ENCODE data around the gene PEPD. TPM values are rescaled to one million over a fixed set of nuclear protein-coding genes. Genes with fewer than 3 reads are reported as not detected.

Gene PEPD
- total and polyA plus RNA-seq, 10 of the 15 experiments (the other 5 are each of a cell fraction or from before 2014, with no cell fraction given): 1.4 to 52.0 (median 20.2) TPM

- DNase-seq (ENCODE audit: low read depth, low spot score): no peak
- H3K79me2 ChIP-seq (ENCODE audit: control insufficient read depth, insufficient read depth, low read length): no peaks in the 10 kb centered on the region
- 0 out of 2 replicates have a peak, but pooled peaks cover 4% of the 10 kb centered on the region for H3K4me1 ChIP-seq (ENCODE audit: control insufficient read depth, insufficient read depth, low read length)
- H3K4me3 ChIP-seq: no peak overlapping the region
- TF ChIP-seq PAX8 (IDR thresholded peaks at IDR 0.05) (no peak), SREBF1 (IDR thresholded peaks at IDR 0.05; ENCODE audit: low read length) (no peak), SMC3 (IDR thresholded peaks at IDR 0.05; ENCODE audit: borderline replicate concordance, low read length) (no peak)
- POLR2A ChIA-PET: no interaction called here
- CTCF ChIA-PET: interaction anchor here (1.1 to 4.0 kb wide), 3 partner anchors 163 to 208 kb away, joined by 3 to 46 read pairs (median 17); no protein-coding TSS in a partner anchor
- no peak for ATAC-seq
- no peak overlapping the region for H3K27ac ChIP-seq (ENCODE audit: control insufficient read depth, insufficient read depth)
- H2AFZ ChIP-seq (ENCODE audit: control insufficient read depth, low read depth, low read length): no peak overlapping the region
- 87% methylated on average over 8 of the region's 8 CpGs for WGBS (ENCODE audit: insufficient coverage, insufficient replicate concordance, low lambda C conversion rate, missing lambda C conversion rate)
- no peak for FAIRE-seq
- H3K36me3 ChIP-seq (ENCODE audit: control insufficient read depth in 2 of 2, insufficient read depth in 2 of 2, low read length in 1 of 2): no peaks in the 10 kb centered on the region
- H3K9ac ChIP-seq (ENCODE audit: control insufficient read depth, insufficient read depth, low read length): no peak overlapping the region
- SMC1A ChIA-PET (ENCODE audit: uncharacterized antibody, unreplicated experiment): no interaction called here
- intact Hi-C loops (cut with micrococcal nuclease; ENCODE audit: unreplicated experiment): loop anchor here (5.0 kb wide), 2 partner anchors 263 to 278 kb away; no protein-coding TSS in a partner anchor
- H3K4me2 ChIP-seq (ENCODE audit: control insufficient read depth, insufficient read depth): no peak overlapping the region
- BruUV-seq (replicated peaks): no TSS peak
- H3K27me3 ChIP-seq (replicated peaks in 1 of 2; ENCODE audit: control insufficient read depth in 2 of 2, insufficient read depth in 2 of 2, low read length in 1 of 2): no peaks in the 10 kb centered on the region
- in situ Hi-C loops (cut with MboI): loop anchor here (5.0 kb wide), 1 partner anchor 168 kb away; no protein-coding TSS in a partner anchor
- no peaks in the 10 kb centered on the region for H3K9me3 ChIP-seq (replicated peaks; ENCODE audit: control insufficient read depth, insufficient read depth, low read length)
- RAD21 ChIA-PET (ENCODE audit: unreplicated experiment): no interaction called here
- no peaks in the 10 kb centered on the region for H4K20me1 ChIP-seq (ENCODE audit: control insufficient read depth, insufficient read depth)
Measured at GRCh38 chr19:33405254-33405552, 116.4 kb downstream of the PEPD start.

GRCh38 chr19:33404506-33405253, 116.9 kb downstream of the PEPD start:
- no peaks in the 10 kb centered on the region for H3K9me3 ChIP-seq (replicated peaks; ENCODE audit: control insufficient read depth, insufficient read depth, low read length)
- FAIRE-seq: peak; percentile 23
- no peak overlapping the region for H3K27ac ChIP-seq (ENCODE audit: control insufficient read depth, insufficient read depth)
- H3K9ac ChIP-seq (ENCODE audit: control insufficient read depth, insufficient read depth, low read length): no peak overlapping the region
- WGBS (ENCODE audit: insufficient coverage, insufficient replicate concordance, low lambda C conversion rate, missing lambda C conversion rate): 66% methylated on average over 18 of the region's 18 CpGs
- no TSS peak for BruUV-seq (replicated peaks)
- intact Hi-C loops (cut with micrococcal nuclease; ENCODE audit: unreplicated experiment) (loop anchor here (5.0 kb wide), 2 partner anchors 262 to 277 kb away; no protein-coding TSS in a partner anchor), in situ Hi-C loops (cut with MboI) (loop anchor here (5.0 kb wide), 1 partner anchor 167 kb away; no protein-coding TSS in a partner anchor)
- no peak overlapping the region for H2AFZ ChIP-seq (ENCODE audit: control insufficient read depth, low read depth, low read length)
- TF ChIP-seq ZBTB33 (IDR thresholded peaks at IDR 0.05) (no peak), SREBF2 (IDR thresholded peaks at IDR 0.05; ENCODE audit: low read length) (no peak)
- H3K4me2 ChIP-seq (ENCODE audit: control insufficient read depth, insufficient read depth): no peak overlapping the region
- POLR2A ChIA-PET: no interaction called here
- RAD21 ChIA-PET (ENCODE audit: unreplicated experiment): no interaction called here
- 0 out of 2 replicates have a peak, but pooled peaks cover 4% of the 10 kb centered on the region for H3K4me1 ChIP-seq (ENCODE audit: control insufficient read depth, insufficient read depth, low read length)
- H3K4me3 ChIP-seq: no peak overlapping the region
- H4K20me1 ChIP-seq (ENCODE audit: control insufficient read depth, insufficient read depth): no peaks in the 10 kb centered on the region
- no peaks in the 10 kb centered on the region for H3K36me3 ChIP-seq (ENCODE audit: control insufficient read depth in 2 of 2, insufficient read depth in 2 of 2, low read length in 1 of 2)
- no peaks in the 10 kb centered on the region for H3K27me3 ChIP-seq (replicated peaks in 1 of 2; ENCODE audit: control insufficient read depth in 2 of 2, insufficient read depth in 2 of 2, low read length in 1 of 2)
- SMC1A ChIA-PET (ENCODE audit: uncharacterized antibody, unreplicated experiment): no interaction called here
- CTCF ChIA-PET: interaction anchor here (1.1 to 4.0 kb wide), 5 partner anchors 26 to 207 kb away, joined by 3 to 46 read pairs (median 5); no protein-coding TSS in a partner anchor
- no peaks in the 10 kb centered on the region for H3K79me2 ChIP-seq (ENCODE audit: control insufficient read depth, insufficient read depth, low read length)
- ATAC-seq: no peak
- no peak for DNase-seq (ENCODE audit: low read depth, low spot score)
